HCT116 (cell line): ENCODE data around the gene MTRFR. TPM values are rescaled to one million over a fixed set of nuclear protein-coding genes. Genes with fewer than 3 reads are reported as not detected.

Experiments used
- ATAC-seq: fragments of 200-7000 bp; cut with Tn5 transposase; 2 replicates; pipeline ENCODE4 v1.9.1; 2020; ENCODE audit warnings: mild to moderate bottlenecking, moderate library complexity
- BruUV-seq: library from RNA; stranded (reverse); fragments of 400-500 nt; replicated peaks from 2 replicates; lab custom pipeline; 2021; lab: Mats Ljungman, UMichigan
- CTCF ChIA-PET: fragments of 300-600 bp; sonication (Branson Sonifier 250); formaldehyde crosslinking; loops from one replicate; lab custom pipeline; 2021; ENCODE audit warnings: antibody characterized with exemption; lab: Charles Lee
- POLR2A ChIA-PET: fragments of 300-600, 350-600 bp; sonication (Branson Sonifier 250); formaldehyde crosslinking; loops from one replicate; lab custom pipeline; 2021; ENCODE audit warnings: antibody characterized with exemption; lab: Charles Lee
- RAD21 ChIA-PET, 2 experiments: fragments of 300-600 bp; sonication (Branson Sonifier 250); formaldehyde crosslinking; loops; one replicate each; lab custom pipeline; 2023; ENCODE audit warnings: low total read pairs in 2 of 2; ENCODE audit not compliant: uncharacterized antibody in 2 of 2, unreplicated experiment in 2 of 2, low non-redundant PET in 1 of 2; lab: Charles Lee
- DNase-seq: peaks from one replicate; pipeline ENCODE4 v3.0.0-alpha.2; 2010; ENCODE audit warnings: low read depth, low spot score
- H2AFZ ChIP-seq: fragments of 200-600 bp; shearing (Covaris generic), sonication (generic); 2 replicates; pipeline ENCODE4 v1.6.1; 2017; ENCODE audit warnings: low read depth, mixed run types, mixed read lengths, antibody characterized with exemption, low read length; ENCODE audit not compliant: poor library complexity, severe bottlenecking
- H3K27ac ChIP-seq: 2 replicates; pipeline ENCODE4 v1.5.1; 2012; ENCODE audit warnings: low read depth, low read length
- H3K27me3 ChIP-seq: fragments of 200-600 bp; sonication (generic); 2 replicates; pipeline ENCODE4 v1.6.1; 2016; ENCODE audit warnings: mixed run types, low read length, mixed read lengths; ENCODE audit not compliant: insufficient read depth
- H3K36me3 ChIP-seq, 2 experiments: fragments of 200-500 bp in 1 of 2; fragments of 200-600 bp in 1 of 2; sonication (Bioruptor generic) in 1 of 2; sonication (generic) in 1 of 2; 2 replicates each; pipeline versions ENCODE4 v1.5.1 to v1.6.1; 2014 to 2016; ENCODE audit warnings: low read length in 2 of 2, inconsistent platforms in 1 of 2, mixed read lengths in 1 of 2, mixed run types in 1 of 2; ENCODE audit not compliant: insufficient read depth in 2 of 2, control insufficient read depth in 1 of 2
- H3K4me1 ChIP-seq, 2 experiments: fragments of 200-600 bp in 1 of 2; sonication (generic) in 1 of 2; 2 replicates each; pipeline versions ENCODE4 v1.5.1 to v1.6.1; 2012 to 2017; ENCODE audit warnings: low read length in 2 of 2, inconsistent platforms in 1 of 2, mild to moderate bottlenecking in 1 of 2, mixed read lengths in 1 of 2, mixed run types in 1 of 2, moderate library complexity in 1 of 2; ENCODE audit not compliant: insufficient read depth in 2 of 2, control insufficient read depth in 1 of 2
- H3K4me2 ChIP-seq: fragments of 200-600 bp; sonication (generic); 2 replicates; pipeline ENCODE4 v1.6.1; 2017; ENCODE audit warnings: mixed run types, low read length, mixed read lengths
- H3K4me3 ChIP-seq, 2 experiments: fragments of 200-600 bp in 1 of 2; sonication (generic) in 1 of 2; replicated peaks in 1 of 2; 2 replicates each; pipeline ENCODE4 v1.5.1; 2011 to 2016; ENCODE audit warnings: low read length in 2 of 2, control low read depth in 1 of 2, low read depth in 1 of 2, mild to moderate bottlenecking in 1 of 2, mixed read lengths in 1 of 2, mixed run types in 1 of 2
- H3K79me2 ChIP-seq: fragments of 200-600 bp; sonication (generic); 2 replicates; pipeline ENCODE4 v1.6.1; 2017; ENCODE audit warnings: mild to moderate bottlenecking, mixed run types, low read length, moderate library complexity, mixed read lengths; ENCODE audit not compliant: insufficient read depth
- H3K9ac ChIP-seq: fragments of 200-600 bp; sonication (generic); 2 replicates; pipeline ENCODE4 v1.6.1; 2016; ENCODE audit warnings: low read length, mixed read lengths
- H3K9me2 ChIP-seq: fragments of 200-600 bp; sonication (generic), shearing (Covaris generic); 2 replicates; pipeline ENCODE4 v1.6.1; 2017; ENCODE audit warnings: mixed run types, mild to moderate bottlenecking, moderate library complexity; ENCODE audit not compliant: insufficient read depth
- H3K9me3 ChIP-seq, 2 experiments: fragments of 200-500 bp in 1 of 2; fragments of 200-600 bp in 1 of 2; sonication (Bioruptor generic) in 1 of 2; sonication (generic) in 1 of 2; 2 replicates each; pipeline ENCODE4 v1.6.1; 2014 to 2017; ENCODE audit warnings: low read length in 2 of 2, mixed read lengths in 2 of 2, inconsistent platforms in 1 of 2, low read depth in 1 of 2, mild to moderate bottlenecking in 1 of 2, mixed run types in 1 of 2, moderate library complexity in 1 of 2; ENCODE audit not compliant: control insufficient read depth in 1 of 2, insufficient read depth in 1 of 2
- H4K20me1 ChIP-seq: fragments of 200-600 bp; sonication (generic), shearing (Covaris generic); 2 replicates; pipeline ENCODE4 v1.6.1; 2017; ENCODE audit warnings: mixed run types, mild to moderate bottlenecking, moderate library complexity; ENCODE audit not compliant: insufficient read depth
- CBX3 ChIP-seq: IDR thresholded peaks from 2 replicates; pipeline ENCODE4 v1.6.1; 2012; ENCODE audit warnings: low read depth
- EGR1 ChIP-seq: IDR thresholded peaks from 2 replicates; pipeline ENCODE4 v1.6.1; 2012; ENCODE audit warnings: low read depth
- EZH2 ChIP-seq: fragments of 200-600 bp; sonication (generic); IDR thresholded peaks from 2 replicates; pipeline ENCODE4 v1.6.1; 2017; ENCODE audit warnings: antibody characterized with exemption, mixed run types
- POLR2AphosphoS5 ChIP-seq: IDR thresholded peaks from 2 replicates; pipeline ENCODE4 v1.6.1; 2011; ENCODE audit warnings: mild to moderate bottlenecking, low read depth, low read length, moderate library complexity
- SP1 ChIP-seq: IDR thresholded peaks from 2 replicates; pipeline ENCODE4 v1.6.1; 2012; ENCODE audit warnings: low read depth
- SRF ChIP-seq: IDR thresholded peaks from 2 replicates; pipeline ENCODE4 v1.6.1; 2012; ENCODE audit warnings: low read depth
- ZBTB33 ChIP-seq: IDR thresholded peaks from 2 replicates; pipeline ENCODE4 v1.6.1; 2011; ENCODE audit warnings: mild to moderate bottlenecking, low read length, moderate library complexity; ENCODE audit not compliant: insufficient replicate concordance; ENCODE audit errors: extremely low read depth
- ZFX ChIP-seq: fragments of 450-650 bp; IDR thresholded peaks from 2 replicates; pipeline ENCODE4 v1.6.1; 2017
- ZNF274 ChIP-seq: fragments of 200-500 bp; sonication (Bioruptor generic); IDR thresholded peaks from 2 replicates; pipeline ENCODE4 v1.6.1; 2014; ENCODE audit warnings: mild to moderate bottlenecking, low read depth, low read length, inconsistent platforms
- intact Hi-C: fragments of 100-400 bp; cut with micrococcal nuclease; formaldehyde crosslinking; loops from 2 replicates; pipeline ENCODE4 v1.10.0; 2022
- total RNA-seq: library from RNA; stranded (reverse); gene quantifications from one replicate; pipeline ENCODE4 v1.2.1, GENCODE V29; 2021; ENCODE audit not compliant: unreplicated experiment
- TF ChIP-seq, protein P1 (sequence below): IDR thresholded peaks from 2 replicates; pipeline ENCODE4 v1.6.1; 2012
- TF ChIP-seq, protein P2 (sequence below), 3 experiments: fragments of 200-600 bp in 1 of 3; sonication (generic) in 1 of 3; IDR thresholded peaks in 2 of 3; conservative IDR thresholded peaks in 1 of 3; 2 replicates each; pipeline ENCODE4 v1.5.1; 2012 to 2017; ENCODE audit warnings: low read depth in 2 of 3, low read length in 2 of 3, antibody characterized with exemption in 1 of 3, borderline replicate concordance in 1 of 3, control low read depth in 1 of 3, mild to moderate bottlenecking in 1 of 3, mixed read lengths in 1 of 3, mixed run types in 1 of 3, moderate library complexity in 1 of 3; ENCODE audit not compliant: insufficient read depth in 1 of 3

MTRFR gene
- total RNA-seq, 1 experiment from 2014 or later = 27.0 TPM

DNA sequence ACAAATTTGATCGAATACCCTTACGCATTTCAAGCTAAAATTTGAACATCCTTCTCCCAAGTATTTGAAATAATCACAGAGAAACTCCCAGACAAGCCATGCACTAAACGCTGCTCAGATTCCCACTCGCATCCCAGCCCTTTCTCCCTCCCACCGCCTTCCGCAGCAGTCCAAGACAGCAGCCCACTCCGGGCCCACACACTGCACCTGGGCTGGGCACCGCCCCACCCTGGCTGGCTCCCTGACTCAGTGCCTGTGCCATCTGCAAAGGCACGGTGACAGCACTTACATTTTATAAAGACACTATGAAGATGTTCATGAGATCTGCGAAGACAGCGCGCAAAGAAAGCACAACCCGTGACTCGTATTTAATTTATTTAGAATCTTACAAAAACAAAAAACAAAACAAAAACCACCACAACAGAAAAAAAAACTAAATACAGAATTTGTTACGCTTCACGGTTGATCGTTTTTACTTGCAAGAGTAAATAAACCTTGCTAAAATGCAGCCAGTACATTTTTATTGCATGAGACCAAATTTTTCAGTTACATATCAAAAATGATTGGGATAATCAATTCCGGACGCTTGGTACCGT is 55.6 kb downstream of the MTRFR start:
- Histone ChIP-seq H3K9me2 (no peaks in the 10 kb centered on the region), H3K27ac (no peak overlapping the region), H3K9ac (no peak overlapping the region), H2AFZ (no peak overlapping the region), H3K9me3 (no peaks in the 10 kb centered on the region), H3K4me2 (no peak overlapping the region), H3K79me2 (no peaks in the 10 kb centered on the region; the same call in 1 of the 2 replicates), H3K36me3 (peaks cover 19 to 26% of the 10 kb centered on the region in 2 experiments; a peak in 3 of 4 replicates), H3K4me3 (no peak overlapping the region), H3K4me1 (0 out of 4 replicates have a peak, but pooled peaks cover 0 to 2% of the 10 kb centered on the region in 2 experiments), H4K20me1 (0 out of 2 replicates have a peak, but pooled peaks cover 4% of the 10 kb centered on the region), H3K27me3 (no peaks in the 10 kb centered on the region)
- POLR2A ChIA-PET = interaction anchor here (0.9 kb wide), 1 partner anchor 56 kb away, joined by 4 read pairs; the partner anchor contains the start of genes MPHOSPH9 and MTRFR
- CTCF ChIA-PET = no interaction called here
- BruUV-seq = no TSS peak
- no peak for ATAC-seq
- TF ChIP-seq EZH2 = no peak
- no peak for TF ChIP-seq SRF
- TF ChIP-seq EGR1 = no peak
- no peak for TF ChIP-seq CBX3
- TF ChIP-seq, protein P1, sequence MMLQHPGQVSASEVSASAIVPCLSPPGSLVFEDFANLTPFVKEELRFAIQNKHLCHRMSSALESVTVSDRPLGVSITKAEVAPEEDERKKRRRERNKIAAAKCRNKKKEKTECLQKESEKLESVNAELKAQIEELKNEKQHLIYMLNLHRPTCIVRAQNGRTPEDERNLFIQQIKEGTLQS = no peak
- no peak for TF ChIP-seq POLR2AphosphoS5
- no peak for TF ChIP-seq ZFX
- TF ChIP-seq SP1 = no peak
- no peak for TF ChIP-seq ZNF274
- TF ChIP-seq ZBTB33 = no peak
- TF ChIP-seq, protein P2, sequence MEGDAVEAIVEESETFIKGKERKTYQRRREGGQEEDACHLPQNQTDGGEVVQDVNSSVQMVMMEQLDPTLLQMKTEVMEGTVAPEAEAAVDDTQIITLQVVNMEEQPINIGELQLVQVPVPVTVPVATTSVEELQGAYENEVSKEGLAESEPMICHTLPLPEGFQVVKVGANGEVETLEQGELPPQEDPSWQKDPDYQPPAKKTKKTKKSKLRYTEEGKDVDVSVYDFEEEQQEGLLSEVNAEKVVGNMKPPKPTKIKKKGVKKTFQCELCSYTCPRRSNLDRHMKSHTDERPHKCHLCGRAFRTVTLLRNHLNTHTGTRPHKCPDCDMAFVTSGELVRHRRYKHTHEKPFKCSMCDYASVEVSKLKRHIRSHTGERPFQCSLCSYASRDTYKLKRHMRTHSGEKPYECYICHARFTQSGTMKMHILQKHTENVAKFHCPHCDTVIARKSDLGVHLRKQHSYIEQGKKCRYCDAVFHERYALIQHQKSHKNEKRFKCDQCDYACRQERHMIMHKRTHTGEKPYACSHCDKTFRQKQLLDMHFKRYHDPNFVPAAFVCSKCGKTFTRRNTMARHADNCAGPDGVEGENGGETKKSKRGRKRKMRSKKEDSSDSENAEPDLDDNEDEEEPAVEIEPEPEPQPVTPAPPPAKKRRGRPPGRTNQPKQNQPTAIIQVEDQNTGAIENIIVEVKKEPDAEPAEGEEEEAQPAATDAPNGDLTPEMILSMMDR (IDR thresholded peaks at IDR 0.05 in 2 of 3, conservative IDR thresholded peaks at IDR 0.05 in 1 of 3; ENCODE audit: borderline replicate concordance in 1 of 3, insufficient read depth in 1 of 3, low read depth in 2 of 3, low read length in 2 of 3) = no peak
- RAD21 ChIA-PET = no interaction called here
- no peak for DNase-seq
- intact Hi-C loops = no loop called here
